Activated T-helper 1 cell treated with anti-CD3 and anti-CD28 coated beads, Interleukin-12 subunit alpha, Interleukin-12 subunit beta, Interleukin-2, Interleukin-4 antibody, amounts not matched to agents 30 ng/mL and 10 ng/mL and 1 ng/mL, durations not matched to agents 14 hours and 24 hours and 36 hours (primary cell): ENCODE results near the gene ESX1. TPM values are rescaled to one million over a fixed set of nuclear protein-coding genes. Genes with fewer than 3 reads are reported as not detected.
"Not testable (repeated sequence)": the region's sequence is repeated elsewhere in the genome, so short reads cannot be mapped to it uniquely, and the experiment has no call there.

Experiments
- DNase-seq: peaks from one replicate; pipeline ENCODE4 v3.0.0; 2021; ENCODE audit warnings: low spot score
- H3K27ac Mint-ChIP-seq: one replicate; pipeline ENCODE4 v1.8.0; 2021; ENCODE audit warnings: mild to moderate bottlenecking, mixed read lengths
- H3K27me3 Mint-ChIP-seq: one replicate; pipeline ENCODE4 v1.8.0; 2022; ENCODE audit warnings: mild to moderate bottlenecking, moderate library complexity, mixed read lengths; ENCODE audit not compliant: insufficient read depth
- H3K36me3 Mint-ChIP-seq: one replicate; pipeline ENCODE4 v1.8.0; 2021; ENCODE audit warnings: low read depth, mixed read lengths
- H3K4me1 Mint-ChIP-seq: one replicate; pipeline ENCODE4 v1.8.0; 2021; ENCODE audit warnings: low read depth, mixed read lengths
- H3K4me3 Mint-ChIP-seq: one replicate; pipeline ENCODE4 v1.8.0; 2021; ENCODE audit warnings: mild to moderate bottlenecking, moderate library complexity, mixed read lengths
- H3K9me3 Mint-ChIP-seq: one replicate; pipeline ENCODE4 v1.8.0; 2021; ENCODE audit warnings: mixed read lengths
- intact Hi-C: fragments of 100-400 bp; cut with micrococcal nuclease; formaldehyde crosslinking; loops from one replicate; pipeline ENCODE4 v1.15.1; 2024
- total RNA-seq: library from RNA; stranded (reverse); gene quantifications from 2 replicates; pipeline ENCODE4 v1.2.3, GENCODE V29; 2022

ESX1 gene
- total RNA-seq, 1 donor from 2014 or later: not detected

- no peaks in the 10 kb centered on the region for H3K9me3 Mint-ChIP-seq
- peaks cover 4% of the 10 kb centered on the region for H3K4me1 Mint-ChIP-seq
- no peak overlapping the region for H3K4me3 Mint-ChIP-seq
- H3K27ac Mint-ChIP-seq: no peak overlapping the region
- intact Hi-C loops: no loop called here
- H3K36me3 Mint-ChIP-seq: no peaks in the 10 kb centered on the region
- no peak for DNase-seq
- H3K27me3 Mint-ChIP-seq: peaks cover 16% of the 10 kb centered on the region
Observed at GRCh38 chrX:104250470-104250869, 4.3 kb downstream of the ESX1 start.

- not testable (repeated sequence) for DNase-seq
Observed at GRCh38 chrX:104230060-104230459, 24.7 kb downstream of the ESX1 start.

GRCh38 chrX:104211187-104211586 is 43.5 kb downstream of the ESX1 start:
- no peaks in the 10 kb centered on the region for H3K9me3 Mint-ChIP-seq
- H3K27me3 Mint-ChIP-seq: no peaks in the 10 kb centered on the region
- no peak overlapping the region for H3K4me3 Mint-ChIP-seq
- H3K27ac Mint-ChIP-seq: no peak overlapping the region
- no peaks in the 10 kb centered on the region for H3K4me1 Mint-ChIP-seq
- intact Hi-C loops: no loop called here
- no peaks in the 10 kb centered on the region for H3K36me3 Mint-ChIP-seq
- DNase-seq: no peak

More at GRCh38 chrX:104230060-104230459, 24.7 kb downstream of the ESX1 start:
- H3K36me3 Mint-ChIP-seq, H3K27me3 Mint-ChIP-seq, H3K4me3 Mint-ChIP-seq, intact Hi-C loops, H3K27ac Mint-ChIP-seq, H3K4me1 Mint-ChIP-seq, H3K9me3 Mint-ChIP-seq: not testable (repeated sequence)

- Mint-ChIP-seq H3K9me3 (no peaks in the 10 kb centered on the region), H3K27ac (no peak overlapping the region), H3K27me3 (no peaks in the 10 kb centered on the region), H3K4me3 (no peak overlapping the region), H3K4me1 (no peaks in the 10 kb centered on the region), H3K36me3 (no peaks in the 10 kb centered on the region)
- intact Hi-C loops: no loop called here
- DNase-seq: no peak
Observed at GRCh38 chrX:104205548-104205947, 49.2 kb downstream of the ESX1 start.

Other genes with a start within 250 kb of the ESX1 start
- gene H2BW1, start 241.2 kb downstream of the ESX1 start, total RNA-seq: not detected in 2 replicates
- gene H2BW2, start 215.0 kb downstream of the ESX1 start, total RNA-seq: not detected in 2 replicates
- gene TMSB15C, start 178.7 kb downstream of the ESX1 start, total RNA-seq: 3.4 and 4.3 TPM in 2 replicates
- gene ZCCHC18, start 142.4 kb downstream of the ESX1 start, total RNA-seq: 0.57 and 0.76 TPM in 2 replicates
- 4.3 and 4.4 TPM in 2 replicates for gene SLC25A53, start 97.9 kb downstream of the ESX1 start, total RNA-seq
- gene FAM199X, start 88.5 kb downstream of the ESX1 start, total RNA-seq: 10.8 and 12.7 TPM in 2 replicates